Hematopoietic multipotent progenitor cell treated with erythropoietin and hydrocortisone succinate and interleukin-3 and kit ligand, for 8 days (in vitro differentiated cells): ENCODE results near the gene ZNF608.
A peak's percentile ranks its signal among the peaks of the same experiment; 100 is the strongest.

Experiments used
- DNase-seq: peaks from one replicate; pipeline ENCODE4 v3.0.0-alpha.2; 2015

The ZNF608 gene

DNA sequence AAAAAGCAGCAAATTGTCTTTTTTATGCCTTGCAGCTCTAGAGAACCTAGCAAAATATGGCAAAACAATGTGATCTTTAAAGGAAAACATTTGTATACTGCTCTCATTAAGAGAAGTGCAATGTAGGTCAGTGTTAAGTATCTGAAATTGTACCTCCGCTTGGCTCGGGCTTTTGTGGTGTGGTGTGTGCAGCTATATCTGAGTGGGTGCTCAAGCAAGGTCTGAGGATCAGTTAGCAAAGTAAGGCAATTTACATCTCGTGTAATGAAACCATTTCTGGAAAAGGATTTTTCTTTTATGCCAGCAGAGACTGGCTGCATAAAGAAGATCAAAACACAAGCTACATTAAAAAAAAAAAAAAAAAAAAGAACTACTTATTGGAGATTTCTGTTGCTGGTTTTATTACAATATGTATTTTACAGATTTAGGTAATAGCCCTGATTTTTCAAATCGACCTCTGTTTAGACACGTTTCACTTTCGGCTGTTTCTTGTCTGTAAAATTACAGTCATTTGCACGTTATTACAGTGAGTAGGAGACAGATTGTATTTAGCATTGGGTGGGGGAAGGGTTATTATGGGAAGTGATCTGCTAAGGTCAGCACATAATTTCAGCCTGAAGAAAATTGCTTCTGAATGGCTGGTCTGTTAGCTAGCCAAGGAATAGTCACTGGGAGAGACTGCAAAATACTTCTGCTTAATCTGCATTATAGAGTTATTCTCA, 7.9 kb upstream of the ZNF608 start:
- DNase-seq, result no peak

DNA sequence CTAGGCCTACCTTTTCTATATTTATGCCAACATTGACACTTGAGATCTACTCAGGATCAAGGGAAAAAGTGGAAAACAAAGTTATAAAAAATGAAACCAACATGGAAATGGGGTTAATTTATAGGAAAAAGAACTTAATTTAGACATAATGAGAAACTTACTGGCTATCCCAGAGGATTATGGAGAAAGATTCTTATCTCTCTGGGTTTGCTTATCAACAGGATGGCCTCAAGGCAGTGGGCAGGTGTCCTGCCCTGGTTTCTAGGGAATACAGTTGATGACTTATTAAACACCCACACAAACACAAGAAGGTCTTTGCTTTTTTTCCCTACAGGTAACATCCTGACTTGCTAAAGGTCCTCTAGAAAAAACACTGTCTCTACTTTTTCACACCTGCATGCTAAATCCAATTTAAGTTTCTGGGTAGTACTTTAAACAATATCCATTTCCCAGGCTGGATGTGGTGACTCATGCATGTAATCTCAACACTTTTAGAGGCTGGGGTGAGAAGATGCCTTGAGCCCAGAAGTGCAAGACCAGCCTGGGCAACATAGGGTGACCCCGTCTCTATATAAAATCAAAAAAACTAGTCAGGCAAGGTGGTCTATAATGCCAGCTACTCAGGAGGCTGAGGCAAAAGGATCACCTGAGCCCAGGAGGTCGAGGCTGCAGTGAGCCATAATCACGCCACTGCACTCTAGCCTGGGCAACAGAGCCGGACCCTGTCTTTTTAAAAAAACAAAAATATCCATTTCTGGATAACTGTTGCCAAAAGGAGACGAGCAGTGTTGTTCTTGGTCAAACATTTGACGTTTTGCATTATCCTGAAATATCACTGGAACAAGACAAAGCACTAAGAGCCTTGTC, 6.6 kb upstream of the ZNF608 start:
- no peak for DNase-seq

DNA sequence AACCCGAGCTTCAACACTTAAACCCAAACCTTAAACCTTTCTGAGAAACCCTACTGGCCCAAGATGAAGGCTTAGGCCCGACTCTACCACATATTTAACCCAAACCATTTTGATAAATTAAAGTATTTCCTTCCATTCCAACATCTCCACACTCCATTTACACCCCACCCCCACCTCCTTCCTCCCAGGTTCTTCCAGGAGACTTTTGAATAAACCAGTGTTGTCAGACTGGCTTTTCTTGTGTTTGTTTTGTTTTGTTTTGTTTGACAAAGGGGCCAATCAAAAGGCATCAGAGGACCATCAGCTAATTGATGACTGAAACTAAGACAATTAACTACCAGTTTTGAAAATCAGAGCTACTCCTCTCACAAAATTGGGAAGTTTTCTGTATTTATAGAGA, 4.6 kb upstream of the ZNF608 start:
- DNase-seq, result no peak

DNA sequence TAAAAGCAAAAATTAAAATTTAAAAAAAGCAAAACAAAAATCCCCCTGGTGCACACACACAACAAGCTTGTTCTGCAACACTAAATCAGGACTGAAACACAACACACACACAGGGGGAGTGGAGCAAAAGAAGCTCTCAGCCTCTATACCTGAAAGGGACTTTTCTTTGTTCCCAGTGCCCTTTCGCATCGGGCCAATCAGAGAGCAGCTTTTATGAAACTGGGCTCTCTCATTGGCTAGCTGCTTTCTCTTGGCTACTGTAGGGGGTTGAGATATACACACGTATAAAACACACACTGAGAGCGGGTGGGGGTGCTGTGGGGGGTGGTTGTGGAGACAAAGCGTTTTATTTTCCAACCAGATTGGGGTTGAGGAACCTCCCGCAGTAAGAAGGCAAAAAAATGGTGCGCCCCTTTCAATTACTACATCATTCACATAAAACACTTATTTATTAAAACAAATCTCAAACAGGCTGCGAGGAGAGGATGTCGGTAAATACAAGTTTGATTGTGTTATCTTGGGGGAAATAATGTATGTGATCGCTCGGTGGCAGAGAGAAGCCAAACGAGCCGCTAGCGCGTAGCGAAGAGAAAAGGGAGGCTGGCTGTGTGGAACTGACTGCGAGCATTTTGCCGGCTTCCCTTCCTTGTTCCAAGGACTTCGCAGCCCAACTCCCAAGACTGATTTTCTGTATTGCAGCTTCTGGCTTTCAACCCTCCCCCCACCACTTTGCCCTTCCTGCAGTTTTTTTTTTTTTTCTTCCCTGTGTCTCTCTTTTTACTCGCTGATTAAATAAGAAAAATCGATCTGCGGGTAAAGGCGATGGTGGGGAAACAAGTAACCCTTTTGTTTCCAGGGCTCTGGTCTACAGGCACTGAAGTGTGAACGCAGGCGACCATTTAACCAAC, 2.5 kb upstream of the ZNF608 start:
- DNase-seq, result peak; percentile 90

DNA sequence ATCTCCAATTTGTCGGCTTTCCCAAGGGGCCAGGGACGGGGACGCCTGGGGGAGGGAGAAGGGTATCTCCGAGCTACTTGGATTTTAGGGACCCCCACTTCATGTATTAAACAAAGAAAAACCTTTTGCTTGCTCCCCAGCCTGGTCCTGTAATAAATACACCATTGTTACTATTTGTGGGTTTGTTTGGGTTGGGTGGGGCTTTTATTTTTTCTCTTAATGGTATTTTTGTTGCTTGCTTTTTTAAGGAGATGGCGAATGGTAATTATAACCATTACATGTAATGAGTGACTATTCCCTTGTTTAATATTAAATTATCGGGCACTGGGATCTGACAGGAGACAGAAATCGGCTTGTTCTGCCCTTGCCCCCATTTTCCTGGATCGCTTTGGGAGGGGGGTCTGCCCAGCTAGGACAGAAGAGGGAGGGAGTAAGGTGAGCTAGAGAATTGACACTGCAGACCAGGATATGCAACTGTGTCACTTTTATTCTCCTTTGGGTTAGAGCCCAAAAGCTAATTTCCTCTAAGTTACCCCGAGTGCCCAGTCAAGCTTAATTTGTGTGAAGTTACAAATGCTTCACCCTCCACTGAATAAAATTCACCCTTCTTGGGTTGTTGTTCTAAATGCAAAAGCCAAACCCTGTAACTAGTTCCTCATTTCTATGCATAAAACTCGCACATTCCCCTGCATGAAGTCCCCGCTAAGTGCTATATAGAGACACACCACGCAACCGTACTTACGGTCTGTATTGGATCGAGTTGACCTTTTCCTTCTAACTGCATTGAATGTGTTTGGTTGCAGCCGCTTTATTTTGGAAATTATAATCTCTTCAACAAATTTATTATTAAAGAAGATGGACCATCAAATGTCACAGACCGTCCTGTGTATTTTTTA, 1.6 kb upstream of the ZNF608 start:
- peak; percentile 40 for DNase-seq

DNA sequence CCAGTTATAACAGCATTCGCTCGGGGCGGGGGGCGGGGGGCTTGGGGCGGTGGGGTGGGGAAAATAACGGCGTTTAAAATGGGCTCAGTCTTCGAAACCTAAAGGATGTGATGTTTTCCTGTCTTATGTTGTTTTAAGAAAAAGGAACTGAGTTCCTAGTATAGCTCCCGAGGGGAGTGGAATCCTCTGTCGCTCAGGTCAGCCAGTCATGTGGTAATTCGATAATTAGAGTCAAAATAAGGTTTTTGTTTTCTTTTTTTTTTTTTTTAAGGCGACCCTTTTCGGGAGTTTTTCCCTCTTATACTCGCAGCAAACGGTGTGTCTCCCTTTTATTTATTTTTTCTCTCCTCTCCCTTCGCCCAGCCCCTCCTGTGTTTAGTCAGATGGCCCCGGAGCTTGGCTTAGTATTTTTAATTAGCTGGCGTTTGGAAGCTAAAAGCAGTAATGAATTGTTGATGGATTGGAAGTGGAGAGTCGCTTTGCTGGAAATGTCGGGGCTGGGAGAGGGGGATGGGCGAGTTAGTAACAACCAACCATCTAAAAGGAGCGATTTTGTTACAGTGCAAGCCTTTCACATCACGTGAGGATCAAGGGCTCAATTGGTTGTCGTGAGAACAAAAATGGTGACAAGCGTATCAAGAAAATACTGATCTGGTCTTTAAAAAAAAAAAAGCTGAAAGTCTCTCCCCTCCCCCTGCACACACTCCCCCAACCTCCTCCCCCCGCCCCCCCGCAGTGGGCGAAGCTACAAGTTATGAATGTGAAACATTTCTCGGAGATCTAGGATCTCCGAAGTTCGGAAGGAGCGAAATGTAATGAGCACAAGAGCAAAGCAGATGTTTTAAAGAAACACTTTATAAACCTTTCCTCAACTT, 714 bp upstream of the ZNF608 start:
- peak; percentile 85 for DNase-seq

DNA sequence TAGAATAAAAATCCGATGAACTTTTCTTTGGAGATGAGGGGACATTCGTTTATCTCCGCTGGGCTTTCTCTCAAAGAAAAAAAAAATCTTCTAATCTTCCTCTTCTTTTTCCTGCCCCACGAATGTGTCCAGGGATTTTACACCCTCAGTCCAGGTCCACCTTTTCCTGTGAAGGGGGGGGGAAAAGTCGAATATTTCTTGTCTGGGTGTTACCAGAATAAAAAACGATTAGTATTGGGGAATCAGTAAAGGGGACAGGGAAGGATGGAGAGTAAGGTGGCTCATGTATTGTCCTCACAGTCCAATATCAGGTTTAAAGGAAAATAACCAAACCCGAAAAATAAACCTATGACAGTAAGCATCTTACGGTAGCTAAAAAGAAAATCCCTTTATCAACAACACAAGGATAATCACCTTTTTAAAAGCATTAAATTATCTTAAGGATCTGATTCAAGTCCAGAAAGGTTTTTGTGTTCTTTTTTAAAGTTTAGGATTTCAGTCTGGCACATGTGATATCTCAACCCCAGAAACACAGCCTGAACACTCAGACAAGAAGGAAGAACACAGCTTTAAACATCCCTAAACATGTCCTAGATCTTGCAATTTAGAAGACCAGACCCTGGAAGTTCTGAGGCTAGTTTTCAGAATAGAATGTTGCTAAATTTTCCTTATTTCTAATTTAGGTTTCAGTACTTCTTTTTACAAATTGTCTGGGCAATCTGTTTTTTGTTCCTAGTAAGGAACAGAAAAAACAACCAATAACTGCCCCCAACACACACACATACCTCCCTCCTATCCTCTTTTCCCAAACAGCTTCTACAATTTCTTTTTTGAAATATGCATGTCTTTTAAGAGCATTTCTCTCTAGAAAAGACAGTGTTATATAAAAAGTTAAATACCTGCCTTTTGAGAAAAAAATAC, 1.2 kb downstream of the ZNF608 start:
- no peak for DNase-seq

DNA sequence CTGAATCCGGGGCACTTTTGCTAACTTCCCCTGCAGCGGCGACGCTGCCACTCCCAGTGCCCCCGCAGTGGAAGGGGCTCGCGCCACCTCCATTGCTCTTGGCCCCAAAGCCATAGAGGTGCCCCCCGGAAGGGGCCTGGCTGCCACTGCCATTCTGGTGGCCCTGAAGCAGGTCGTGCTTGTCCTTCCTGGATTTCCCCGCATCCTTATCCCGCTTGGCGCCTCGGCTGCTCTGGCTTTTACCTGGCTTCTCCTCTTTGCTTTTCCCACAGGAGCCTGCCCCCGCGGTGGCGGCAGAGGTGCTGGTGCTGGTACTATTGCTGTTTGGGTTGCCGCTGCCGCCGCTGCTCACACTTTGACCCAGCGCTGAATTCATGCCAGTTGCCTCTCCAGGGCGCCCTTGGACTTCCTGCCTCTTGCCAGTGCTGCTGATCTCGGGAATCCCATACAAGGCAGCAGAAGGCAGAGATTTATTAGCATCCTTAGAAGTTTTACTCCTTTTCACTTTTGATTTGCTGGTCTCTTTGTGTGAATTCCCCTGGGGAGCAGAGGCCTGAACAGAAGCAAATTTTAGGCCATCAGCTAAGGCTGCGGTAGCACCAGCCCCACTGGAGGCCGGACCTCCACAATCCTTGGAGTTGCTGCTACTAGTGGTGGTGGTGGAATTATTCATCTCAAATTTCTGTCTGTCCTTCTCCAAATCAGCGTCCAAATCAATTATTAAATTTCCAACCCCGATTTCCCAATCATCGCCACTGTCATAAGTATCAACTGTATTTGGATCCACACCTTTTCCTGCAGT, 2.1 kb downstream of the ZNF608 start:
- no peak for DNase-seq

DNA sequence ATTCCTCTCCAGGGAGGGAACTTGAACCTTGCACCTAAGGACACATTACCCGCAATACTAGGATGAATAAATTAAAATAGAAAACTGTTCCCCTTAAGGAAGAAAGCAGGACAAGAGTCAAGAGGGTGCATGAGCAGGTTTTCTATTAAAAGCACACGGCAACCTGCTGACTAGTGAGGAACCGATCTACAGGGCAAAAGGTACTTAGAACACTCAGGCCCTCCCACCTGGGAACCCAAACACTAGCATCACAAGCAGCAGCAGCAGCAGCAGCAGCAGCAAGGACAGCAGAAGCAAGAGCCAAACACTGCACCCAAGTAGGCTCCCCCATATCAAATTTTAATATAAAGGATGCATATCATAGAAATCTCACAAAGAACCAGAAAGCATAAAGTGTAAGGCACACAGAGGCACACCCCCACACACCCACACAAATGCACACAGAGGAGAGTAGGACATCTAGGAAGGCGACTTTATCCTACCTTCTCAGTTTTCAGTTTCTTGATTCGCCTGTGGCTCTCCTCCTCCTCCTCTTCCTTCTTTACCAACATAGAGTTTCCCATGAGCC, 2.8 kb downstream of the ZNF608 start:
- no peak for DNase-seq

DNA sequence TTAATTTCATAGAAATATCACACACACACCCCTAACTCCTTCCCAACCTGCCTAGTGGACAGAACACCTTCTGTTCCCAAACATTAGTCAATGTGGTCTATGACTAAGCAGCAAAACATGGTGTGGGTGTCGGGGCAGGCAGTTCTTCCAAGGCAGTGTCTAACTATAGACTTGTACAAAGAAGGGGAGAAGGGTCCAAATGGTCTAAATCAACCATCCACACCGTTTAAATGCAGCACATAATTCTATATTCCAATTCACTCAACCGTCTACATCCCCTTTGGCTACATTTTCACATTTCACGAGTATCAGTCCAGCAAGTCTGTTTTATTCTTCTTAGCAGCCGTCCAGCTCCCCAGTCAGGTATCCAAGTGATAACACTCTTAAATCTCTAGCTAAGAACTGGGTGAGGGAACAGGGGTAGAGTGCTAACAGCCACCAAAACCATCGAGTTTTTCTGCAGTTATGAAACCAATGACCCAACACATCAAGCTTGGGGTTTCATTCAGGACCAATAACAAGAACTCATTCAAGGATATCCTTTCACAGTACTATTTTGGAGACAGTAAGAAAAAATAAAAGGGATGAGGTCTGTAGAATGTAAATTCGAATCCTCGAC, 3.3 kb downstream of the ZNF608 start:
- no peak for DNase-seq

DNA sequence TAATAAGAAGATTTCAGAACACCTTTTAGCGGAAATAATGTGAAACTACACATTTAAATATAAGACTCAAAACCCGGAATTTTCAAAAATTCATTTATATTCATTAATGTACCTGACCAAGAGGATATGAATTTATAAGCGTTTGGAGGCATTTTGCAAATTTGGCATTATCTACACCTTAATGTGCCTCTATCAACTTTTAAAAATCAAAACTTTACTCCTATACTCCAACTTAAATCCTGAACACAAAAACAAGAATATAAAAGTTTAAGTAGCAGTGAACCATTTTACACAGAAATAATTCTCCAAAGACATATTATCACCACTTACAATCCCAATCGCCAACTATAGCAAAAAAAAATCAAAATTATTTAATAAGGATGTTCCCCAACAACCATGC, 3.9 kb downstream of the ZNF608 start:
- DNase-seq, result no peak

DNA sequence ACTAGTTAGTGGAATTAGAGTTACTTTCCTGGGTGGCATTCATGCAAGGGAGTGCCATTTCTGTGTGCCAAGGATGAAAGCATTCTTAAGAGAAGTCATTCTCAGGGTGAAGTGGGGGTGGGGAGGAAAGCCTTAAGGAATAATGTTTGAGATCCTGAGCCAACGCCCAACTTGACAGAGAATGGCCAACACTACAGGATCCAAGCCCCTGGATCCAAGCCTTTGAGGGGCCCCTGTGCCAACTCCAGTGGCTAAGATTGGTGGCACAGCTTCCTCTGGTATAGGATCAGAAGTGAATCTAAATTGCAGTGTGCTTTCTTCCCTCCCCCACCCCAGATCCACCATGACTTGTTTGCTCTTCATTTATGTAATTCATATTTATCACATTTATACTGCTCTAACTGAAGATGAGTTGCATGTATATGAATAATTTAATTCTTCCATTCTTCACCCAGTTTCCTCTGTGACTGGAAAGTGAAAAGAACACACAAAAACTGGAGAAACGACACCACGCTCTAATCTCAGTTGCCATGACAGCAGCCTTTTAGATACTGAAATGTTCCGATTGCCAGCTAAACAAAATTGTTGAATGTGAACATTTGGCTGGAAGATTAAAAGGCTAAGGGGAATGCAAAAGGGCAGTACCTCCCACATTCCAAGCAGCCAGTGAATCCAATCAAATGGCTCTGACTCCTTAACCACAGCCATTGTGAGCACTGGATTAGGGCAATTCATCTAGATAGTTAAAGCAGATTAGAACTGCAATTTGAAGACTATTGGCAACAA, 4.5 kb downstream of the ZNF608 start:
- DNase-seq, result no peak

DNA sequence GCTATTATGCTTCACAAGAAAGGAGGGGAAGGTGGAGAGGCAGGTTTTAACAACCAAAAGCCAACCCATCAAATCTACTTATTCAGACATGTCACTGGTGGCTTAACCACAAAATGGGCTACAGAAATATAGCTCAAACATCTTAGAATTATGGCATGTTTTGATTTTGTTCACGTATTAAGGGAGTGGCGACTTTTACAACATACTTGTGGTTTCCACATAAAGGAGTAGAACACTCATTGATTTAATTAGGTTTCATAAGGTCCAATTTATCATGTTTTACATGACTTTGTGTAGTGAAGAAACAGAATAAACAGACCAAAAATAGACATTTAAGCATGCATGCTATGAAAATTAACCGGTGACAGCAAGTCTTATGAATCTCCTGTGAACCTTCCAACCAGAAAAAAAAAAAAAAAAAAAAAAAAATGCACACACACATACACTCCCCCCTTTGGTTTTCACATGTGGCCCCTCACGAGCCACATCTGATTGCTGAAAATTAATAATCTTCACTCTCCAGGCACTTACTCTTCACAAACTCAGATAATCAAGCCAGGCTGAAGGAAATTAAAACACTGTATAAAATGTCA, 5.4 kb downstream of the ZNF608 start:
- no peak for DNase-seq

DNA sequence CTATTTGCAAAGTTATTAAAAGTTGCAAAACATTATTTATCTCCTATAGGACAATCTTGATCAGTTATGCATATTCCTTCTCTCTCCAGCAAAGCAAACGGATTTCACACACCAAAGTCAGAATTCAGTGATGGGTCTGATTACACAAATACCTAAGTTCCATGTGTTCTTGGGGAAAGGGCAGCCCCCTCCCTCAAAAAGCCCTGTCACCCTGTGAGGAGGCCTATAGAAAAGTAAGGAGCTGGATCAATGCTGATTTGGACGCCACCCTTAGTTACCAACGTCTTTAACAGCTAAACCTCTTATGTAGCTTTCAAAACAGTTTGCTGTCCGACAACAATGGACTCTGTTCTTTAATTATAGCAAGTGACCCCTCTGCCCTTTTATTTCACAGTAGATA, 6.4 kb downstream of the ZNF608 start:
- DNase-seq, result no peak

DNA sequence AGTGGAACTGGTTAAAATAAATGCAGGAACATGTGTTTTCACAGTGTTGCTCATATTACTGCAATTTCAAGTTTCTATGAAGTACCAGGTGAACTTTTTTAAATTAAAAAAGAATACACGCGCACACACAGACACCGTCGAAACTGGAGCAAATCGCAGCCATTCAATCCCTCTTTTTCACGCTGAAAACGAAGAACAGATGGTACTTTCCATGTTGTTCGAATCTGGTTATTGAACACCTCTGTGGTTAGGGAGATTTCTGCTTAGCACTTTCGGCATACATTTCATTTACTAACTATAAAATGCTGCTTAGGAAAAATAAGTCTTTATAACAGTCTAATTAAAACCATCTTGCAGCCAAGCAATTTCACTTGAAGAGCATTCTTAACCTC, 6.8 kb downstream of the ZNF608 start:
- DNase-seq, result no peak

DNA sequence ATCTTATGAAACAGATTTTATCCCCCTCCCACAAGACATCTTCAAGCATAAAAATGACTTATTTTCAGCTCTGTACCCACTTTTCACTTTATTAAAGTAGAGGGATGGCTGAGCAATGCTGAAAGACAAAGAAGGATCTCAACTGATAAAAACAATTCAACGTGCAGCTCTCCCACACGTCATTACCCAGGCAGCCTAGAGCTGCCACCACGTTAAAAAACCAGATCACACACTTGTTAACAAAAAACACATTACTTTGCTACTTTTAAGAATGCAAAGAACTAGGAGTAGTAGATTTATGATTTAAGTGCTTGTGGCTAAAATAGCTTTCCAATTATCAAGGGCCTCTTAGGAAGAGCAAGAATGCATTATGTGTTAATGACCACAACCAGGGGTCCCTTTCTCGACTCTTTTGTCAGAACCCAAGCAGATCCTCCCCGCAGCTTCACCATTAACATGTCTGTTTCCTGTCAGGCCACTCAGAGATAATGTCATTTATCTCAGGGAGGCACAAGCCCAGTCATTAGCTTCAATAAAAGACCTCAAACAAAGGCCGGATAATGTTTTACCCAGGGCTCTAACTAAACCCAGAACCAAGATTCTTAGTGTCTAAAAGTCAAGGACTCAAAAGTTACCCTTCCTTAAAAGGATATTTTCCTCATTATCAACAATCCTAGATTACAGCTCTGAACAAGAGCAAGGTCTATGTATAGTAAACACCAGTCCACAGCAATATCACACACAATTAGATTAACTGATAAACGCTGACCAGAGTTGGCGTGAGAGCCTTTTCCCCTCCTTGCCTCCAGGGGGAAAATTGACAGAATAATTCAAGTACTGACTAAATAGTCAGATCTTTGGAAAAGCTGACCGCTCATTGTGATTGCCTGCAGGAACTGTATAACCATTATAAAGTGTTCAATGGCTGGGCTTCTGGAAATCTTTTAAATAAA, 7.5 kb downstream of the ZNF608 start:
- DNase-seq, result no peak
